CD14-positive monocyte (primary cell): ENCODE data around the gene ZDHHC3. TPM values are rescaled to one million over a fixed set of nuclear protein-coding genes. Genes with fewer than 3 reads are reported as not detected.

Experiments used
- DNase-seq, 3 donors: peaks; one replicate each; pipeline ENCODE4 v3.0.0-alpha.2; 2011 to 2022
- H2AFZ ChIP-seq: 2 replicates; pipeline ENCODE4 v1.6.0; 2012; ENCODE audit warnings: mild to moderate bottlenecking, low read depth, low read length, inconsistent platforms; ENCODE audit not compliant: insufficient read depth, poor library complexity, severe bottlenecking
- H3K27ac ChIP-seq, 2 donors: 1 replicate in 1 of 2; 2 replicates in 1 of 2; pipeline ENCODE4 v1.5.1; 2012 to 2013; ENCODE audit warnings: low read length in 2 of 2, control low read depth in 1 of 2, inconsistent platforms in 1 of 2, low read depth in 1 of 2, mild to moderate bottlenecking in 1 of 2
- H3K27me3 ChIP-seq, 2 donors: one replicate each; pipeline versions ENCODE4 v1.6.0 to v1.6.1; 2011 to 2013; ENCODE audit warnings: low read length in 2 of 2; ENCODE audit not compliant: control insufficient read depth in 2 of 2, insufficient read depth in 2 of 2
- H3K36me3 ChIP-seq, 2 donors: replicated peaks in 1 of 2; 1 replicate in 1 of 2; 2 replicates in 1 of 2; pipeline versions ENCODE4 v1.5.1 to v1.6.1; 2012 to 2013; ENCODE audit warnings: low read length in 2 of 2, control low read depth in 1 of 2, inconsistent platforms in 1 of 2, mild to moderate bottlenecking in 1 of 2; ENCODE audit not compliant: insufficient read depth in 2 of 2, control insufficient read depth in 1 of 2
- H3K4me1 ChIP-seq, 2 donors: 1 replicate in 1 of 2; 2 replicates in 1 of 2; pipeline versions ENCODE4 v1.5.1 to v1.6.1; 2012 to 2013; ENCODE audit warnings: low read length in 2 of 2, control low read depth in 1 of 2, inconsistent platforms in 1 of 2, mild to moderate bottlenecking in 1 of 2, moderate library complexity in 1 of 2; ENCODE audit not compliant: insufficient read depth in 2 of 2, control insufficient read depth in 1 of 2
- H3K4me2 ChIP-seq: replicated peaks from 2 replicates; pipeline ENCODE3; 2012; ENCODE audit warnings: low read length, moderate library complexity, mild to moderate bottlenecking; ENCODE audit not compliant: poor library complexity, severe bottlenecking; ENCODE audit errors: extremely low read depth
- H3K4me3 ChIP-seq, 3 experiments: fragments of 200-600 bp in 1 of 3; sonication (generic) in 1 of 3; replicated peaks in 1 of 3; 1 replicate in 2 of 3; 2 replicates in 1 of 3; pipeline ENCODE4 v1.5.1; 2011 to 2013; ENCODE audit warnings: low read length in 3 of 3, mild to moderate bottlenecking in 3 of 3, control low read depth in 2 of 3, low read depth in 2 of 3, inconsistent platforms in 1 of 3, moderate library complexity in 1 of 3
- H3K79me2 ChIP-seq: 2 replicates; pipeline ENCODE4 v1.6.0; 2012; ENCODE audit warnings: mild to moderate bottlenecking, control low read depth, inconsistent platforms, low read length, moderate library complexity; ENCODE audit not compliant: insufficient read depth
- H3K9ac ChIP-seq: 2 replicates; pipeline ENCODE4 v1.6.0; 2017; ENCODE audit warnings: low read length, mild to moderate bottlenecking; ENCODE audit not compliant: insufficient read depth, poor library complexity, severe bottlenecking
- H3K9me3 ChIP-seq, 2 donors: replicated peaks in 1 of 2; 1 replicate in 1 of 2; 2 replicates in 1 of 2; pipeline versions ENCODE4 v1.5.1 to v1.6.1; 2012 to 2013; ENCODE audit warnings: low read length in 2 of 2, control low read depth in 1 of 2; ENCODE audit not compliant: control insufficient read depth in 1 of 2, insufficient read depth in 1 of 2
- H4K20me1 ChIP-seq: 2 replicates; pipeline ENCODE4 v1.6.0; 2012; ENCODE audit warnings: mild to moderate bottlenecking, low read length, control low read depth, moderate library complexity; ENCODE audit not compliant: insufficient read depth
- H3K27ac Mint-ChIP-seq, 7 donors: one replicate each; pipeline ENCODE4 v1.8.0; 2020; ENCODE audit warnings: mild to moderate bottlenecking in 7 of 7, mixed read lengths in 7 of 7, moderate library complexity in 6 of 7, inconsistent platforms in 2 of 7
- H3K27me3 Mint-ChIP-seq, 3 donors: one replicate each; pipeline ENCODE4 v1.8.0; 2021 to 2022; ENCODE audit warnings: low read depth in 3 of 3, mild to moderate bottlenecking in 3 of 3, mixed read lengths in 3 of 3, moderate library complexity in 3 of 3, inconsistent platforms in 1 of 3
- H3K36me3 Mint-ChIP-seq, 2 donors: one replicate each; pipeline ENCODE4 v1.8.0; 2020; ENCODE audit warnings: mixed read lengths in 2 of 2, inconsistent platforms in 1 of 2, mild to moderate bottlenecking in 1 of 2
- H3K4me1 Mint-ChIP-seq: one replicate; pipeline ENCODE4 v1.8.0; 2020; ENCODE audit warnings: mild to moderate bottlenecking, mixed read lengths
- H3K4me3 Mint-ChIP-seq, 2 donors: one replicate each; pipeline ENCODE4 v1.8.0; 2020; ENCODE audit warnings: mild to moderate bottlenecking in 2 of 2, mixed read lengths in 2 of 2, moderate library complexity in 1 of 2
- H3K9me3 Mint-ChIP-seq, 7 donors: one replicate each; pipeline ENCODE4 v1.8.0; 2020 to 2022; ENCODE audit warnings: mixed read lengths in 7 of 7, mild to moderate bottlenecking in 6 of 7, moderate library complexity in 6 of 7, inconsistent platforms in 2 of 7
- CTCF ChIP-seq: fragments of 200-600 bp; IDR thresholded peaks from one replicate; pipeline ENCODE4 v1.8.0; 2022; ENCODE audit warnings: antibody characterized with exemption, mild to moderate bottlenecking
- WGBS: methylation state at CpG from one replicate; pipeline ENCODE4 v1.1.5; 2013; ENCODE audit warnings: missing lambda C conversion rate; ENCODE audit not compliant: insufficient coverage; 5-methylcytosine and 5-hydroxymethylcytosine counted together
- intact Hi-C, 2 donors: fragments of 100-400 bp; cut with micrococcal nuclease; formaldehyde crosslinking; loops; one replicate each; pipeline versions ENCODE4 v1.15.0 to v1.15.1; 2023
- polyA plus RNA-seq, 3 donors: library from polyadenylated mRNA; depleted of rRNA in 1 of 3; unstranded in 2 of 3; stranded (reverse) in 1 of 3; fragments of 300-500 nt in 2 of 3; fragments of >200 nt in 1 of 3; fragmentation: Illumina TruSeq in 2 of 3; gene quantifications; 1 replicate in 2 of 3; 2 replicates in 1 of 3; pipeline ENCODE4 v1.2.3, GENCODE V29; 2012 to 2021

ZDHHC3 gene
- polyA plus RNA-seq, 3 donors: 52.1 to 72.6 (median 61.3) TPM

GRCh38 chr3:45009868-45010267 lies 33.9 kb upstream of the ZDHHC3 start:
- no peak overlapping the region for H3K4me2 ChIP-seq
- peaks cover 24 to 42% of the 10 kb centered on the region in 2 donors for H3K36me3 ChIP-seq
- Mint-ChIP-seq H3K9me3 (peaks cover 0 to under 1% (median 0%) of the 10 kb centered on the region in 7 donors), H3K27ac (no peak overlapping the region), H3K4me1 (peaks cover 23% of the 10 kb centered on the region), H3K27me3 (peaks cover 0 to 1% (median 0%) of the 10 kb centered on the region in 3 donors), H3K4me3 (no peak overlapping the region), H3K36me3 (peaks cover 46 to 64% of the 10 kb centered on the region in 2 donors)
- H3K4me3 ChIP-seq: no peak overlapping the region
- intact Hi-C loops: no loop called here
- no peak for TF ChIP-seq CTCF
- H4K20me1 ChIP-seq: no peaks in the 10 kb centered on the region
- peaks cover 19 to 23% of the 10 kb centered on the region in 2 donors for H3K4me1 ChIP-seq
- no peaks in the 10 kb centered on the region for H3K79me2 ChIP-seq
- no peaks in the 10 kb centered on the region for H3K9me3 ChIP-seq
- no peak overlapping the region for H2AFZ ChIP-seq
- DNase-seq: no peak
- H3K27ac ChIP-seq: no peak overlapping the region
- no CpG with 5 or more reads among the region's 1 CpG for WGBS
- H3K9ac ChIP-seq: no peak overlapping the region
- H3K27me3 ChIP-seq: no peaks in the 10 kb centered on the region

GRCh38 chr3:45008117-45008516 lies 32.1 kb upstream of the ZDHHC3 start:
- H3K9ac ChIP-seq: no peak overlapping the region
- H3K27ac ChIP-seq: no peak overlapping the region
- H4K20me1 ChIP-seq: no peaks in the 10 kb centered on the region
- 100% methylated on average over 1 of the region's 1 CpG for WGBS
- Mint-ChIP-seq H3K27ac (no peak overlapping the region), H3K4me3 (no peak overlapping the region), H3K9me3 (peaks cover 0 to 3% (median 0%) of the 10 kb centered on the region in 7 donors), H3K27me3 (no peaks in the 10 kb centered on the region), H3K36me3 (peaks cover 55 to 72% of the 10 kb centered on the region in 2 donors), H3K4me1 (peaks cover 23% of the 10 kb centered on the region)
- H2AFZ ChIP-seq: no peak overlapping the region
- no peak for TF ChIP-seq CTCF
- peaks cover 19 to 23% of the 10 kb centered on the region in 2 donors for H3K4me1 ChIP-seq
- no peak for DNase-seq
- H3K9me3 ChIP-seq: no peaks in the 10 kb centered on the region
- no peak overlapping the region for H3K4me3 ChIP-seq
- intact Hi-C loops: no loop called here
- no peak overlapping the region for H3K4me2 ChIP-seq
- no peaks in the 10 kb centered on the region for H3K79me2 ChIP-seq
- peaks cover 33 to 58% of the 10 kb centered on the region in 2 donors for H3K36me3 ChIP-seq
- H3K27me3 ChIP-seq: no peaks in the 10 kb centered on the region
